Fibroblast of lung (primary cell): ENCODE results near the gene RALGPS2. TPM values are rescaled to one million over a fixed set of nuclear protein-coding genes. Genes with fewer than 3 reads are reported as not detected.
A peak's percentile ranks its signal among the peaks of the same experiment; 100 is the strongest.

ENCODE experiments used
- DNase-seq, 2 donors: peaks; one replicate each; pipeline versions ENCODE4 v3.0.0 to v3.0.0-alpha.2; 2010; ENCODE audit warnings: low read depth in 2 of 2
- H2AFZ ChIP-seq: 2 replicates; pipeline ENCODE4 v1.5.1; 2012; ENCODE audit warnings: low read length, control low read depth, inconsistent platforms
- H3K27ac ChIP-seq: 2 replicates; pipeline ENCODE4 v1.5.1; 2011; ENCODE audit warnings: low read length, control low read depth; ENCODE audit not compliant: insufficient read depth
- H3K27me3 ChIP-seq: 2 replicates; pipeline ENCODE4 v1.5.1; 2011; ENCODE audit warnings: mild to moderate bottlenecking, low read length; ENCODE audit not compliant: control insufficient read depth, insufficient read depth
- H3K36me3 ChIP-seq: 2 replicates; pipeline ENCODE4 v1.5.1; 2011; ENCODE audit warnings: low read length; ENCODE audit not compliant: control insufficient read depth, insufficient read depth
- H3K4me1 ChIP-seq: 2 replicates; pipeline ENCODE4 v1.5.1; 2011; ENCODE audit warnings: low read length; ENCODE audit not compliant: control insufficient read depth, insufficient read depth; ENCODE audit errors: extremely low read depth
- H3K4me2 ChIP-seq: 2 replicates; pipeline ENCODE4 v1.5.1; 2011; ENCODE audit warnings: low read length, control low read depth; ENCODE audit not compliant: insufficient read depth; ENCODE audit errors: extremely low read depth
- H3K4me3 ChIP-seq, 4 experiments: fragments of 200-600 bp in 1 of 4; sonication (generic) in 1 of 4; replicated peaks in 1 of 4; 2 replicates each; pipeline ENCODE4 v1.5.1; 2011 to 2016; ENCODE audit warnings: low read length in 4 of 4, low read depth in 3 of 4, mild to moderate bottlenecking in 3 of 4, control low read depth in 2 of 4, inconsistent platforms in 1 of 4, mixed read lengths in 1 of 4; ENCODE audit not compliant: insufficient read depth in 1 of 4; ENCODE audit errors: control extremely low read depth in 1 of 4
- H3K79me2 ChIP-seq: 2 replicates; pipeline ENCODE4 v1.5.1; 2012; ENCODE audit warnings: mild to moderate bottlenecking, low read length, inconsistent platforms; ENCODE audit not compliant: control insufficient read depth, insufficient read depth
- H3K9ac ChIP-seq: 2 replicates; pipeline ENCODE4 v1.5.1; 2011; ENCODE audit warnings: mild to moderate bottlenecking, low read length, control low read depth; ENCODE audit not compliant: insufficient read depth
- H3K9me3 ChIP-seq: 2 replicates; pipeline ENCODE4 v1.5.1; 2012; ENCODE audit warnings: low read depth, low read length; ENCODE audit not compliant: control insufficient read depth, insufficient read depth
- H4K20me1 ChIP-seq: 2 replicates; pipeline ENCODE4 v1.5.1; 2011; ENCODE audit warnings: low read length; ENCODE audit not compliant: control insufficient read depth, insufficient read depth; ENCODE audit errors: extremely low read depth
- EZH2 ChIP-seq: IDR thresholded peaks from 2 replicates; pipeline ENCODE4 v1.5.1; 2012; ENCODE audit warnings: low read length, control low read depth, mild to moderate bottlenecking; ENCODE audit errors: missing control alignments
- polyA minus RNA-seq: library from RNA; depleted of rRNA, polyadenylated mRNA; stranded (reverse); fragments of >200 nt; gene quantifications from 2 replicates; pipeline ENCODE4 v1.2.3, GENCODE V29; 2011; ENCODE audit warnings: low replicate concordance
- polyA plus RNA-seq, 2 donors: library from polyadenylated mRNA; depleted of rRNA in 1 of 2; stranded (reverse) in 1 of 2; unstranded in 1 of 2; fragments of >200 nt; gene quantifications; 2 replicates each; pipeline ENCODE4 v1.2.1, GENCODE V29; 2011 to 2012; ENCODE audit warnings: missing spikeins in 1 of 2
- total RNA-seq: library from RNA; depleted of rRNA; stranded (reverse); fragments of >200 nt; gene quantifications from 2 replicates; pipeline ENCODE4 v1.2.1, GENCODE V29; 2014
- TF ChIP-seq, protein P1 (sequence below), 2 donors: IDR thresholded peaks in 1 of 2; conservative IDR thresholded peaks in 1 of 2; 1 replicate in 1 of 2; 2 replicates in 1 of 2; pipeline ENCODE4 v1.5.1; 2011 to 2012; ENCODE audit warnings: low read length in 2 of 2, control low read depth in 1 of 2, inconsistent platforms in 1 of 2, low read depth in 1 of 2, mild to moderate bottlenecking in 1 of 2

The RALGPS2 gene, protein sequence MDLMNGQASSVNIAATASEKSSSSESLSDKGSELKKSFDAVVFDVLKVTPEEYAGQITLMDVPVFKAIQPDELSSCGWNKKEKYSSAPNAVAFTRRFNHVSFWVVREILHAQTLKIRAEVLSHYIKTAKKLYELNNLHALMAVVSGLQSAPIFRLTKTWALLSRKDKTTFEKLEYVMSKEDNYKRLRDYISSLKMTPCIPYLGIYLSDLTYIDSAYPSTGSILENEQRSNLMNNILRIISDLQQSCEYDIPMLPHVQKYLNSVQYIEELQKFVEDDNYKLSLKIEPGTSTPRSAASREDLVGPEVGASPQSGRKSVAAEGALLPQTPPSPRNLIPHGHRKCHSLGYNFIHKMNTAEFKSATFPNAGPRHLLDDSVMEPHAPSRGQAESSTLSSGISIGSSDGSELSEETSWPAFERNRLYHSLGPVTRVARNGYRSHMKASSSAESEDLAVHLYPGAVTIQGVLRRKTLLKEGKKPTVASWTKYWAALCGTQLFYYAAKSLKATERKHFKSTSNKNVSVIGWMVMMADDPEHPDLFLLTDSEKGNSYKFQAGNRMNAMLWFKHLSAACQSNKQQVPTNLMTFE
- total RNA-seq (59.6 and 69.7 TPM in 2 replicates), polyA plus RNA-seq (26.1 and 53.8 TPM in 2 replicates), polyA minus RNA-seq (20.2 and 23.6 TPM in 2 replicates)
- polyA plus RNA-seq (2012) = 20.3 and 38.7 TPM in 2 replicates

DNA sequence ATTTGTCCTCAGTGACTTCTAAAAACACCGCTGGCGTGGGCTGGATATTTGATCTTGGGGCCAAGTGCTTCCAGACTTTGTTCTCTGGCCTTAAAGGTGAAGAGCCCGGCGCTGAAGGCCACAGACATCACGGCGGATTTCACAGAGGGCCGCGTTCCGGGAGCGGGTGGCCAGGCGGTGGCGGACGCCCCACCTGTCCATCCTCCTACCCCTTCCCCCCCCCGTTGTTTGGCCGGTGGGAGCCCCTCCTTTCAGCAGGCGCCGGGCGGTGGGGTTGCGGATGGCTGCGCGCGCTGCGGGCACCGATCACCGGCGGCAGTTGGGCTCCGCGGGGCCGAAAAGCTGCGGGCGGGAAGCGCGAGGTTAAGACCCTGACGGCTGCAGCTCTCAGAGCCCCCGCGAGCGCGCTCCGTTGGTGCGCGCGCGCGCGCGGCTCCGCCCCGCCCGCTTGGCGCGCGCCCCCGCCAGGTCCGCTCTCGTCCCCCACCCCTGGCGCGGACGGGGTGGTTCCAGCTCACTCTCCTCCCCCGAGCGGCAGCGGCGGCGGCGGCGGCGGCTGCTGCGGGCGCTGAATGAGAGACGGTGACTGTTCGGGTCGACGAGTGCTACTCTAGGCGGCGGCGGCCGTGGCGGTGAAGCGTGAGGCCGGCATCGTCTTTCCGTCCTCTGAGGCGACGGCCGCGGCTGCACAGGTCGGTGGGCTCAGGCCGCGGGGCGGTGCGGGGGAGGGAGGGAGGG is at the start of gene RALGPS2:
TSS of gene RALGPS2 (plus strand) at position 517 of the 738 bp plus-strand sequence. CDS start 51,521 bp downstream, outside the sequence.
- Histone ChIP-seq H3K79me2 (peaks cover 42% of the 10 kb centered on the region), H3K4me3 (peak within 1 kb of the TSS; percentile 79 to 91 (median 84)), H3K9ac (peak within 1 kb of the TSS; percentile 71), H3K27ac (peak within 1 kb of the TSS; percentile 52), H3K9me3 (no peaks in the 10 kb centered on the region), H3K27me3 (no peaks in the 10 kb centered on the region), H3K4me1 (no peaks in the 10 kb centered on the region), H3K36me3 (no peaks in the 10 kb centered on the region), H3K4me2 (peak within 1 kb of the TSS; percentile 60), H4K20me1 (no peaks in the 10 kb centered on the region), H2AFZ (peak within 1 kb of the TSS; percentile 53)
- no peak for TF ChIP-seq EZH2
- TF ChIP-seq, protein P1, sequence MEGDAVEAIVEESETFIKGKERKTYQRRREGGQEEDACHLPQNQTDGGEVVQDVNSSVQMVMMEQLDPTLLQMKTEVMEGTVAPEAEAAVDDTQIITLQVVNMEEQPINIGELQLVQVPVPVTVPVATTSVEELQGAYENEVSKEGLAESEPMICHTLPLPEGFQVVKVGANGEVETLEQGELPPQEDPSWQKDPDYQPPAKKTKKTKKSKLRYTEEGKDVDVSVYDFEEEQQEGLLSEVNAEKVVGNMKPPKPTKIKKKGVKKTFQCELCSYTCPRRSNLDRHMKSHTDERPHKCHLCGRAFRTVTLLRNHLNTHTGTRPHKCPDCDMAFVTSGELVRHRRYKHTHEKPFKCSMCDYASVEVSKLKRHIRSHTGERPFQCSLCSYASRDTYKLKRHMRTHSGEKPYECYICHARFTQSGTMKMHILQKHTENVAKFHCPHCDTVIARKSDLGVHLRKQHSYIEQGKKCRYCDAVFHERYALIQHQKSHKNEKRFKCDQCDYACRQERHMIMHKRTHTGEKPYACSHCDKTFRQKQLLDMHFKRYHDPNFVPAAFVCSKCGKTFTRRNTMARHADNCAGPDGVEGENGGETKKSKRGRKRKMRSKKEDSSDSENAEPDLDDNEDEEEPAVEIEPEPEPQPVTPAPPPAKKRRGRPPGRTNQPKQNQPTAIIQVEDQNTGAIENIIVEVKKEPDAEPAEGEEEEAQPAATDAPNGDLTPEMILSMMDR (conservative IDR thresholded peaks at IDR 0.05 in 1 of 2, IDR thresholded peaks at IDR 0.05 in 1 of 2; ENCODE audit: low read depth in 1 of 2, low read length in 2 of 2) = no peak
- DNase-seq = peak; percentile 58 to 74

DNA sequence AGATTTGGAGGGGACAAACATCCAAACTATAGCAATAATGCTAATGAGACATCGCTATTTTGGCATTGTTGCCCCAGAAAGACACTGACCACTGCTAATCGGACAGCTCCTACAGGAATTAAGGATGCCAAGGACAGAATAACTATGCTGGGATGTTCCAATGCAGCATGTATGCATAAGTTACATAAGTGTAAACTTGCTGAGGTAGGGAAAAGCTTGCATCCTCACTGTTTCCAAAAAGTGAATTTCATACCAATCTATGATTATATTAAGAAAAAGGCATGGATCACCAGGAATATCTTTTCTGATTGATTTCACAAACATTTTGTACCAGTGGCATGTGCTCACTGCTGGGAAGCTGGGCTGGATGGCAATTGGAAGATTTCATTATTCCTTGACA is 45.8 kb upstream of the RALGPS2 start:
- H3K9ac ChIP-seq = no peak overlapping the region
- no peak for DNase-seq
- H3K4me3 ChIP-seq = no peak overlapping the region
- H4K20me1 ChIP-seq = no peaks in the 10 kb centered on the region
- peaks cover 6% of the 10 kb centered on the region for H3K4me1 ChIP-seq
- no peaks in the 10 kb centered on the region for H3K27me3 ChIP-seq
- H3K27ac ChIP-seq = no peak overlapping the region
- no peak overlapping the region for H2AFZ ChIP-seq
- TF ChIP-seq EZH2 = no peak
- TF ChIP-seq, protein P1 (conservative IDR thresholded peaks at IDR 0.05 in 1 of 2, IDR thresholded peaks at IDR 0.05 in 1 of 2; ENCODE audit: low read depth in 1 of 2, low read length in 2 of 2) = no peak
- H3K36me3 ChIP-seq = no peaks in the 10 kb centered on the region
- H3K9me3 ChIP-seq = no peaks in the 10 kb centered on the region
- no peaks in the 10 kb centered on the region for H3K79me2 ChIP-seq
- H3K4me2 ChIP-seq = no peak overlapping the region

DNA sequence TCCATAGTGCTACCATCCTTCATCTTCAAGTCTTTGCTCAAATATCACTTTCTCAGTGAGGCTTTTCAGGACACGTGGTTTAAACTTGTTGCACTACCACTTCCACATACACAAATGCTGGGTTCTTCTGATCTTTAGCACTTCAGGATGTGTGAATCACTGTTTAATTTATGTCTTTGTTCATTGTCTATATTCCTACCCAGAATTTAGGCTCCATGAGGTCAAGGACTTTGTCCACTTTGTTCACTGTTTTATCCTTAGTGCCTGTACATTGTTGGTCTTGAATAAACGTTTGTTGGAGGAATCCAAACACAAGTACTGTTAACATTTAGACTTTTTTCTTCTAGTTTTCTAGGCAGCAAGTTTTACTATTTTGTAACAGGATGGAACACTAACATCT is 42.6 kb upstream of the RALGPS2 start:
- no peak overlapping the region for H3K27ac ChIP-seq
- TF ChIP-seq, protein P1 (conservative IDR thresholded peaks at IDR 0.05 in 1 of 2, IDR thresholded peaks at IDR 0.05 in 1 of 2; ENCODE audit: low read depth in 1 of 2, low read length in 2 of 2) = no peak
- TF ChIP-seq EZH2 = no peak
- H4K20me1 ChIP-seq = no peaks in the 10 kb centered on the region
- no peak overlapping the region for H3K4me3 ChIP-seq
- no peak overlapping the region for H2AFZ ChIP-seq
- H3K9ac ChIP-seq = no peak overlapping the region
- no peaks in the 10 kb centered on the region for H3K79me2 ChIP-seq
- no peaks in the 10 kb centered on the region for H3K27me3 ChIP-seq
- H3K4me1 ChIP-seq = peaks cover 11% of the 10 kb centered on the region
- DNase-seq = no peak
- H3K4me2 ChIP-seq = no peak overlapping the region
- H3K9me3 ChIP-seq = no peaks in the 10 kb centered on the region
- H3K36me3 ChIP-seq = no peaks in the 10 kb centered on the region
